Epithelial cell of esophagus (primary cell): ENCODE measurements around the gene CENPO.
"Not testable (repeated sequence)": the region's sequence is repeated elsewhere in the genome, so short reads cannot be mapped to it uniquely, and the experiment has no call there.

Source experiments
- DNase-seq: peaks from one replicate; pipeline ENCODE4 v3.0.0; 2010; ENCODE audit warnings: low read depth
- H3K4me3 ChIP-seq: 2 replicates; pipeline ENCODE4 v1.5.1; 2011; ENCODE audit warnings: mild to moderate bottlenecking, low read length, control low read depth
- TF ChIP-seq, protein P1 (sequence below): IDR thresholded peaks from 2 replicates; pipeline ENCODE4 v1.5.1; 2011; ENCODE audit warnings: low read depth, mild to moderate bottlenecking, low read length, control low read depth, inconsistent platforms; ENCODE audit not compliant: insufficient read depth; ENCODE audit errors: missing control alignments

CENPO gene

DNA sequence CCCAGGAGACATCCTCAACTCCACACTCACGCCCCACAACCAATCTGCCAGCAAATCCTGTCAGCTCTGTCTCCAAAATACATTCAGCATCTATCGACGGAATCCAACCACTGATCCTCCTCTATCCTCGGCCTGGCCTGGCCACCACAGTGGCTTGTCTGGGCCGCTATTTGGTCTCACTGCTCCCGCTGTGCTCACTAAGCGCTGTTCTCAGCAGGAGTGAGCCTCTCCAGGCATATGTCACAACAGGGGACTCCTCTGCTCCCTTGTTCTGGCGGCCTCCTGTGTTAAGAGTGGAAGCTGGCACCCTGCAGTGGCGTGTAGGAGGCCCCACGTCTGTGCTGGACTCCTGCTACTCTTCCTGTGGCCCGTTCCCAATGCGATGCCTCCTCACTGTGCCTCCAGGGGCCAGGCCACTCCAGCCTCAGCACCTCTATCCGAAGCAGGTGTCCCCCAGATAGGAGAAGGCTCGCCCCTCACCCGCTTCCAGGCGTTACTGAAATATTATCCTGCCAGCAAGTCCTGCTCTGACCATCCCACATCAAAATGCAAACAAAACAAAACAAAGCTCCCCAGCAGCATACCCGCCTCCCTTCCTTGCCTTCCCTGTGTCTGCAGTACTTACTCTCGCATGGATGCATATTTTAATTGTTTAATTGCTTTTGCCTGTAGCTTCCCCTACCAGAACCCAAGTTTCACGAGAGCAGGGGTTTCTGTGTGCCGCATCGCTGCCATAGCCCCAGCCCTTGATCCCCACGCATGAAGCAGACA is 39.9 kb downstream of the CENPO start:
- TF ChIP-seq, protein P1, sequence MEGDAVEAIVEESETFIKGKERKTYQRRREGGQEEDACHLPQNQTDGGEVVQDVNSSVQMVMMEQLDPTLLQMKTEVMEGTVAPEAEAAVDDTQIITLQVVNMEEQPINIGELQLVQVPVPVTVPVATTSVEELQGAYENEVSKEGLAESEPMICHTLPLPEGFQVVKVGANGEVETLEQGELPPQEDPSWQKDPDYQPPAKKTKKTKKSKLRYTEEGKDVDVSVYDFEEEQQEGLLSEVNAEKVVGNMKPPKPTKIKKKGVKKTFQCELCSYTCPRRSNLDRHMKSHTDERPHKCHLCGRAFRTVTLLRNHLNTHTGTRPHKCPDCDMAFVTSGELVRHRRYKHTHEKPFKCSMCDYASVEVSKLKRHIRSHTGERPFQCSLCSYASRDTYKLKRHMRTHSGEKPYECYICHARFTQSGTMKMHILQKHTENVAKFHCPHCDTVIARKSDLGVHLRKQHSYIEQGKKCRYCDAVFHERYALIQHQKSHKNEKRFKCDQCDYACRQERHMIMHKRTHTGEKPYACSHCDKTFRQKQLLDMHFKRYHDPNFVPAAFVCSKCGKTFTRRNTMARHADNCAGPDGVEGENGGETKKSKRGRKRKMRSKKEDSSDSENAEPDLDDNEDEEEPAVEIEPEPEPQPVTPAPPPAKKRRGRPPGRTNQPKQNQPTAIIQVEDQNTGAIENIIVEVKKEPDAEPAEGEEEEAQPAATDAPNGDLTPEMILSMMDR, result no peak
- H3K4me3 ChIP-seq, result no peak overlapping the region
- DNase-seq, result no peak

DNA sequence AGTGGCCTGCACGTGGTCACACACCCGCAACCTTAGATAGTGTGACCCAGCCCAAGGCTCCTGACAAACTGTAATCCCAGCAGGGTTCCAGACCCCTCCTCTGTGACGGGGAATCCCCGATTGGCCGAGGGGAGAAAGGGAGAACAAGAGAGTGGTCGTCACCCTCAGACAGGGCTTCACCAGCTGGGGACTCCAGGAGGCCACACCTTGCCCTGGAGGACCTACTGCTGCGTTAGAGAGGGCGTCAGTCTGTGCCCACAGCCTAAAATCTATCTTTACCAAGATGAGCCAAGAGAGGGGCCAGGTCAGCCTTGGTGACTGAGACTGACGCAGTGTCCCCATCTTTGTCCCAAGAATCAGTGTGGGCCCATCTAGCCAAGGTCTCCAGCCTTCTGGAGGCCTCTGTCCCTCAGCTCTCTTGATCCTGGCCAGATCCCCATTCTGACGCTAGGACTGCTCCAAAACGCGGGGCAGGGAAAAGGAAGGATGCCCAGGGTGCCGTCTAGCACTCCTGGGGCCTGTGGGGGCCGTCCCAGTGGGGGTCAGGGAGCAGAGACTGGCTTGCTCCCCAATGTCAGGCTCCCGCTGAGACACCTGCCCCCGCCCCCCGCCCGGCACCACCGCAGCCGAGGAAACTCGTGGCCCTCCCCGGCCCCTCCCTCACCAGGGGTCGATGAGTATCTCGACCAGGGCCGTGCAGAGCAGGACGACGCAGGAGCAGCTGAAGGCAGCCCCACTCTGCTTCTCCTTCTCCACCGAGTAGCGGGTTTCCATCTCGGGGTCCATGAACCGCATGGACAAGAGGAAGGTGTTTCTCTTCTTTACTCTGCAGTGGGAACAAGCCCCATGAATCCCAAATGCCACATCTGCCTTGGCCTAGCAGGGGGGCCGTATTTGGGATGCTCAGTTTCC is 40.9 kb downstream of the CENPO start:
- DNase-seq, result no peak
- H3K4me3 ChIP-seq, result no peak overlapping the region
- TF ChIP-seq, protein P1, result no peak

DNA sequence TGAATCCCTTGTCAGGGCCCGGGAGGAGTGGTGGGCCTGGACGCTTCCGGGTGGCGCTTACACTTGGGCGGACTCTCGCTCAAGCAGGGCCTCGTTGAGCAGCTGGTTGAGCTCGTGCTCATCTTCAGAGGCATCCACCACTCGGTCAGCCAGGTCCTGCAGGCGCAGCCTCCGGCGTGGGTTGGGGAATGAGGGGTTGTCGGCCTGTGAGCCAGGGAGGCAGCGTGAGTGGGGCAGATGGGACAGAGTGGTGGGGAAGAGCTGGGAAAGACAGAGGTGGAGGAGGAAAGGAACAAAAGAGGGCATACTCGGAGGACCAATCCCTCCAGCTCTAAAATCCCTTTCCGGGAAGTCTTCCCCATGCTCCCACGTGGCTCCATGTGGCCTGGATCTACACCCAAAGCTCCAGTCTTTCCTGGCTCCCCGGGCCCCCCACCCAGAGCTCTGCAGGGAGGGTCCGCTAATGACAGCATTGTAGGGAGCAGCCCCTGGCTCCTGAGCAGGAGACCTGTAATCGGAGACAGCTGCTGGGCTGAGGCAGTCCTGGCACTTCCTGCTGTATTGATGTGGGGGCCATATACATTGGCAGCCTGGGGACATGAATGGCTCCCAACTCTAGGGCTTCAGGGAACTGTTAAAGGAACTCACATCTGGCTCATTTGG is 41.6 kb downstream of the CENPO start:
- no peak for DNase-seq
- H3K4me3 ChIP-seq, result no peak overlapping the region
- TF ChIP-seq, protein P1, result no peak

DNA sequence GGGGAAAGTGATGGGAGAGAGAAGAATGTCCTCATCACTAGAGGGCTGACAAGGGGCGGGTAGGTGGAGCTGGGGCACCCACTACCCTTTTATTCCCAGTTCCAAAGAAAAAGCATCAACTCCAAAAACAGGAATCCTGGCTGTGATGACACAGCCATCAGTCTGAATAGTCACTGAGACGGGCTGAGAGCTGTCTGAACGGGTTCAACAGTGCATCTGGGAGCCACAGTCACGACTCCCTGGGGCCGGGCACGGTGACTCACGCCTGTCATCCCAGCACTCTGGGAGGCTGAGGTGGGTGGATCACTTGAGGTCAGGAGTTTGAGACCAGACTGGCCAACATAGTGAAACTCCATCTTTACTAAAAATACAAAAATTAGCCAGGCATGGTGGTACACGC is 42.2 kb downstream of the CENPO start:
- peak; percentile 77 for DNase-seq

DNA sequence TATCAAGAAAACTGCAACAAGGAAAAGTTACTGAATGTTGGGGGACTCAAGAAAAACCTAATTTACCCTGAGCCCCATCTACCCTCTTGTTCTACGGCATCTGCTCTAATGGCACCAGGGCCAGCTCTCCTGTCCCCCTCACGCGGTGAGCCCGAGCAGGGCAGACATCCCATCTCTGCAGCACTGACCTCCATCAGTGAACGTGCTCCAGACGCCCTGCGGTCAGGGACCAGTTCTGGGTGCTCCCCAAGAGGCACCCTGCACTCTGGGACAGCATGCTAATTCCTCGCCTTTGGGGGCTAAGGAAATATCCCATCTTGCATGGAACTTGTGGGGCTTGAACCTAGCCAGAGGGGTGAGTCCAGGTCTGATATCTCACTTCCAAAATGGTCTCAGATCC is 43.0 kb downstream of the CENPO start:
- H3K4me3 ChIP-seq, result no peak overlapping the region
- DNase-seq, result no peak
- TF ChIP-seq, protein P1, result no peak

More for the DNA sequence above, 42.2 kb downstream of the CENPO start:
- H3K4me3 ChIP-seq, result not testable (repeated sequence)

DNA sequence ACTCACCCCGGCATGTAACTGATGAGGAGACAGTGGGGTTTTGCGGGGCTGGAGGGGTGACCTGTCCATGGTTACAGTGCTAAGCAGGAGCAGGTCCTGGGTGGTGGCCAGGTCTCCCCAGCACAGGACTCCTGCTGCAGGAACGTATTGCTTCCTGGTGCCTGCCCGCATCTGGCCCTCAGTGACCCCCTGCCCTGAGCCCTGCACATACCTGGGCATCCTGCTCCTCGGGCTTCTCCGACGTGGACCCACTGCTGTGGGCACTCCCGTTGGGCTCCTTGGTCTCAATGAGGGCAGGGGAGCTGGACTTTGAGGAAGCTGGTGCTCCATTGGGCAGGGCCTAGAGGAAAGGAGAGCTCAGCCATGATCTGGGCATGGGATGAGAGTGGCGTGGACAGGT is 43.5 kb downstream of the CENPO start:
- TF ChIP-seq, protein P1, result no peak
- H3K4me3 ChIP-seq, result no peak overlapping the region
- DNase-seq, result no peak

DNA sequence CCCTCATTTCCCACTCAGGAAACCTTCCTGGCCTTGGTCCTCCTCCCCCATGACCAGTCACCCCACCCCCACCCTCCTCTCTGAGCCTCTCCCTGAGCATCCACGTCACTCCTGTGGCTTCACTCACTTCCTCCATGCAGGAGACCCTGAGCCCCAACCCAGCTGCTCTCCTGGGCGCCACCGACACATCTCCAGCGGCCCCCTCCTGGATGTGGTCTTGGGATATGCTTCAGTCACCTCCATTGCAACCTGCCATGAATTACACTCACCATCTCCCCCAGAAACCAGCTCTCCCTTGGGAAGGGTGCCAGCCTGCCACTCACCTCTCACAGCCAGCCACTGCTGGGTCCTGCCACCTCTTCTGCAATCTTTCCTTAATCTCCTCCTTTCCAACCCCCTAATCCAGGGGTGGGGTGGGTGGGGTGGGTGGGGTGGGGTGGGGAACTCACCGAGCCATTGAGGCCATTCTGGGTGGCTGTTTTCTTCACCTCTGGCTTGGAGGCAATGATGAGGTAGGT is 44.8 kb downstream of the CENPO start:
- DNase-seq, result no peak
- no peak overlapping the region for H3K4me3 ChIP-seq
- TF ChIP-seq, protein P1, result no peak
